ENCODE measurements around the gene STAT6.
A peak's percentile ranks its signal among the peaks of the same experiment; 100 is the strongest.

The STAT6 gene

DNA sequence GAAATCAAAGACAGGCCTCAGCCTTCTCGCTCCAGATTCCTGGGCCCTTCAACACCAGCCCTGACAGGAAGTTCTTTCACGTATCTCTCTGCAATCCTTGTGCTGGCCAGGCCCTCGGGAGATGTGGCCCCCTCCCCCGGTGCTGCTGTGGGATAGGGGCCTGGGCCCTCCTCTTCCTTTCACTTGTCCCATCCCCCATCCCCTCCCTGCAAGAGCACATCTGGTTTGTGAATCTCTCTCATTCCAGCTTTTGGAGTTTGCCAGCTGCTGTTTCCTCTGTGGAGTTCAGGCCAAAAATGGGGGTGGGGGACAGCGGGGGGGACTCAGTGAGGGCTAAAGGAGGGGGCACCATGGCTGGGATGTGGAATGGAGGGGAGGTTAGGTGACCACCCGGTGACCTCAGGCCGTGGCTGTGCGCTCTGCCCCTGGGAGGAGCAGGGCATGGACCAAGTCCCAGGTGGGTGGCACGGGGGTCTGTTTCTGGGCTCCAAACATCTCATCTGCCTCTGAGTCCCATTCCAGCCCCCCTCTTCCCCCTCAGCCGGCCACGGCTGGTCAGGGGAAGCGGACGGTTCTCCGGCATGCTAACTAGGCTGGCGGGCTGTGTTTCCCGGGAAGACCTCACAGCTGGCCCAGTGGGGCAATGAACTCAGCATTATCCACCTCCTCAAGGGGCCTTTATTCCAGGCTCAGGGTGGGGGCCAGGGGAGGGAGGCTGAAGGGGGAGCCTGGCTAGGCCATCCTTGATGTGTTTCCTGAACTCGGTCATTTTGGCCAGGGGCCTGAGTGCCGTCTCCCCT, 24.6 kb upstream of the STAT6 start:
- no peak for TF ChIP-seq CTCF (IDR thresholded peaks at IDR 0.05; ENCODE audit: low read depth, low read length)
- DNase-seq (ENCODE audit: extremely low read depth, low read depth), result peak; percentile 61

GRCh38 chr12:57134949-57135348, 23.8 kb upstream of the STAT6 start:
- DNase-seq (ENCODE audit: extremely low read depth, low read depth), result no peak
- TF ChIP-seq CTCF (IDR thresholded peaks at IDR 0.05; ENCODE audit: low read depth, low read length), result no peak

DNA sequence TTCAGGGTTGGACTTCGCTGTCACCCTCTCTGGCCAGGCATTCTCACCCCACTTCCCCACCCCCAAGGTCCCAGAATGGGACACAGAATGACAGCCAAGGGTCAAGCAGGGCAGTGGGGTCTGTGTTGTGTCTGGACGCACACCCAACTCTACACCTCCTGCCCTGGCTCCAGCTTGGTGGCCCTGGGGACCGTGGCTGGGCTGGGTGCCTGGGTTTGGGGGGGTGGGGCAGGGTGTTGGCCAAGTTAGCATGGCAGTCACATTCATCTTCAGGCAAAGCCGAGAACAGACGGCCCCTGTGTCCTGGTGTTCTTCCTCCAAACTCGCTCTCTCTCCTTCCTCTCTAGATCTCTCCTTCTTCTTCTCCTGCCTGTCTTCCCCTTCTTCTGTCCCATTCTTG, 22.8 kb upstream of the STAT6 start:
- TF ChIP-seq CTCF (IDR thresholded peaks at IDR 0.05; ENCODE audit: low read depth, low read length), result no peak
- DNase-seq (ENCODE audit: extremely low read depth, low read depth), result no peak

DNA sequence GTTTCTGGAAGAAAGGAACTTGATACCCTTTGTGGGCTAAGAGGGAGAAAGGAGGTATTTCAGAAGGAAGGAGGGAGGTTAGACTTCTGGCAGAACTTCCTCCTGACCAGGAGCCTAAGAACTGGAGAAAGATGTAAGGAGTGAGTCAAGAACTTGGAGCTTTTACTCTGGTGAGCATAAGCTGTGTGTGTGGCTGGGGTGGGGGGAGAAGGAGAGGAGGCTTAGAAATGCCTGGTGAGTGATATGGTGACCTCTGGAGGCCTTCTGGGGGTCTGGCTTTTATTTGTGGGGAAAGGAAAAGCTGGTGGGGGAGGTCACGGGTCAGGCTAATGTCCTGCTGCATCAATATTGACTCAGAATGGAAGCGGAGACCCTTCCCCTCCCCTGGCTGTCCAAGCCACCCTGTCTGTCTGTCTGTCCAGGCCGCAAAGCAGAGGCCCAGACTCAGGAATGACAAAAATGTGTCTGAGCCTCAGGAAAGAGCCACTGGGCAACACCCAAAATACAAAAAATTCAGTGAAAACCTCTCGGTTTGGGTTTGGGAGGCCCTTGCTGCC, 21.9 kb upstream of the STAT6 start:
- TF ChIP-seq CTCF (IDR thresholded peaks at IDR 0.05; ENCODE audit: low read depth, low read length), result no peak
- no peak for DNase-seq (ENCODE audit: extremely low read depth, low read depth)

DNA sequence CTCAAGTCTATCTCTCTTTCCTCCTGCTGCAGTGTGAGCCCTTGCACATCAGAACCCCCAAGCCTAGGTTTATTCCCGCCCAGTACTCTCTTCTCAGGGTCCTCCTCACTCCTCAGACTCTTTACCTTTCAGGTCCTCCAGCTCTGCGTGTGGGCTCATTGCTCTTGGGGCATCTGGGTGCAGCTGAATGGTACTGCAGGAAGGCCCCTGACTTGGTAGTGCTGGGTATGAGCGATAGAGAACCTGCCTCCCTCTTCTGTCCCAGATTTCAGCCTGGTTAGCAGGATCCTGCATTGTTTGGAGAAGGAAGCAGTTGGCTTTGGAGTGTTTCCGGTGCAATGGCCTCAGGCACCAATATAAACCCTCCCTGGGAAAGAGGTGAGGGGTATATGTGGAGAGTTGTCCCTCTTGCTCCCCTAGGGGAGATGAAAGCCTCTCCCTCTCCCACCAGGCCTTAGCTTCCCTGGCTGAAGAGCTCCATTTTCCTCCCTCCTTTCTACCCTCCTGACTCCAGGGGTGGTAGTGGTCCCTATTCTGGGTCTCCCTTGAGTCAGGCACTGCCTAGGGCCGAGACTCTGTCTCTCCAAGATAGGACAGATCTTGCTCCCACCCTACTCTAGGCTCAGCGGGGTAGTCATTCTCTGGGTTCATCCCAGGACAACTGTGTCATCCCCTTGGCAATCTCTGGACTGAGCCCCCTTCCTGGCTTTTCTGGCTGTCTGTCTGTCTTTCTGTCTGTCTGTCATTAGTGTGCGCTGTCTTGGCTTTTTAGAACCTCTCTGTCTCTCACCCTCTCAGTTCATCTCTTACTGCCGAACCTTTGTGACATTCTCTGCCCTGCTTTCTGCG, 21.0 kb upstream of the STAT6 start:
- TF ChIP-seq CTCF (IDR thresholded peaks at IDR 0.05; ENCODE audit: low read depth, low read length), result no peak
- no peak for DNase-seq (ENCODE audit: extremely low read depth, low read depth)

- TF ChIP-seq CTCF (IDR thresholded peaks at IDR 0.05; ENCODE audit: low read depth, low read length), result no peak
- DNase-seq (ENCODE audit: extremely low read depth, low read depth), result no peak
Observed at GRCh38 chr12:57130941-57131340, 19.8 kb upstream of the STAT6 start.

GRCh38 chr12:57129889-57130288, 18.7 kb upstream of the STAT6 start:
- TF ChIP-seq CTCF (IDR thresholded peaks at IDR 0.05; ENCODE audit: low read depth, low read length), result no peak
- DNase-seq (ENCODE audit: extremely low read depth, low read depth), result no peak
